Stimulated activated CD8-positive, alpha-beta memory T cell treated with anti-CD3 and anti-CD28 coated beads, Interleukin-4, amount 100 ng/mL, for 48 hours (primary cell): Measurements from ENCODE around the gene ZNF516.

Source experiments
- DNase-seq: peaks from one replicate; pipeline ENCODE4 v3.0.0-alpha.2; 2020

Gene ZNF516

DNA sequence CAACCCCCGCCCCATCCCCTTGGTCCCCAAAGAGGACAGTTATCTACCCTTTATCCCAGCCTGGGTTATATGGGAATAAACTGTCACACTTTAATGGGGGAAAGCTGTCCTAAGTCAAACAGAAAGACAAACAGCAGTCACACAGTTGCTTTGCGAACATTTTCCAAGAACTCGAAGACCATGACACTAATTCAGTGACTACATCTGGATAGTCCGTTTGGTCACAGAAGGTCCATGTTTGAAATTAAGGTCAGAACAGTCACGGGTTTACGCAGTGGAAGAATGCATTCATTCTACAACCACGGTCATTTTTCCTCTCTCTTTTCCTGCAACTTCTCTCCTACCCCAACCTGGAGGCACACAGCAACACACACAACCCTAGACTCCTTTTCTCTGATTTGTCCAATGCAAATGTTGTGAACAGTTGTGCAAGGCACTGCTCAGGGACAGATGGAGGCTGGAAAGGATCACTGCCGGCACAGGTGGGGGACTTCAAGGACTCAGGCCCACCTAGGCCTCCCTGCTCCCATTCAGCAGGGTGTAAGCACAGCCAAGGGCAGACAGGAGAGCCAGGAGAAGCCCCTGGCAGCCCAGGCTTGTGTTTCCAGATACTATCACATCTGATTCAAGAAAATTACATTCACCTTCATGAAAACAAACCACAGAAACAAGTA lies 39.9 kb downstream of the ZNF516 start:
- DNase-seq: peak; percentile 16

DNA sequence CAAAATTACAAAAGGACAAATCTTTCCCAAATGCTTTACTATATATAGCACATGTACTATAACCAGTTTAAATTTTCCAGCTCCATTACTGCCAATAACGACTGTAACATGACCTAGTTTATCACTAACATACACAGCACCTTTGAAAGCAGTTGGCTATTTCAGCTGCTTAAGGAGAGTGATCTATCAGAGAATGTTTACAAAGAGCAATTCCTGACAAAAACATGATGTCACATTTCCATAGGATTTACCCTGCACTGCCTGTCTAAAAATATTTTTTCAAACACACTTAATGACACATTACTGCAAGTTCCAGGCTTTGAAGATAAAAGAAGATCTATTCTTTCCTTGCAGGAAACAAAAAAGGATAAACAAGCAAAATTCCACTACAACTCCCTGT lies 40.6 kb downstream of the ZNF516 start:
- no peak for DNase-seq

DNA sequence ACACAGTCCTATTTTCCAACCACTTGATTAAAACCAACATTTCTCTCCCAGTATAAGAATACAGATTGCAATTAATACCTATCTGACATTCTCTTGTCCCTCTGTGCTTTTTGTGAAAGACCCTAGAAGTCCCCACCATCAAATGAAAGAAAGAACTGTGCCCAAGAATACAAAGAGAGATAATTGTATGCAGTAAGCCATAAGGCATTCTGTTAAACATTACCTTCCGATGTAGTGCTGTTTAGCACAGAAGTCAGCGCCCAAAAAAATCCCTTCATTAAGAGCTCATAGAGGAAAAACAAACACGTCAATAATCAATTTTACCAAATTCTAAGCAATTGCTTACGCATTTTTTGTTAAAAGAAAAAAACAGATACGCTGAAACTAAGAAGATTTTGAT lies 41.1 kb downstream of the ZNF516 start:
- no peak for DNase-seq

DNA sequence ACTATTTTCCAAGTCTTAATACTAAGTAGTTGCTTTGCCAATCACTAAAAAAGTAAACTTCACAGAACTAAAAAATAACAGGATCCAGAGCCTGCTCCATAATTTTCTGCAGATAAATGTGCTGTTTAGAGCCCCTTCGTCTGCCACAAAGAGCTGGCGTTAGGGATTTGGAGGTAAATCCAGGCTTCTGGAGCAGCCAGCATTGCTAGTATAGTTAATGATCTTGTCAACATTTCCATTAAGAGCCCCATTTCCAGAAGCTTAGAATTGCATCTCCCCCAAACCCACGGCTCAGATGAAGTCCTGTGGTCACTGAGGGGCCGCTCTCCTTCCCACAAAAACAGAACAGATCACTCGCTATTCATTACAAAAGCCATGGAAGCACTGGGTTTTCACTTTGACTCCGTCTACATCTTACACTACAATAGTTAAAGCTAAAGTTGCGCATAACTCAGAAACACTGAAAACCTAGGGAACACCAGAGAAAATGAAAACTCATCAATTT lies 41.9 kb downstream of the ZNF516 start:
- DNase-seq: no peak

DNA sequence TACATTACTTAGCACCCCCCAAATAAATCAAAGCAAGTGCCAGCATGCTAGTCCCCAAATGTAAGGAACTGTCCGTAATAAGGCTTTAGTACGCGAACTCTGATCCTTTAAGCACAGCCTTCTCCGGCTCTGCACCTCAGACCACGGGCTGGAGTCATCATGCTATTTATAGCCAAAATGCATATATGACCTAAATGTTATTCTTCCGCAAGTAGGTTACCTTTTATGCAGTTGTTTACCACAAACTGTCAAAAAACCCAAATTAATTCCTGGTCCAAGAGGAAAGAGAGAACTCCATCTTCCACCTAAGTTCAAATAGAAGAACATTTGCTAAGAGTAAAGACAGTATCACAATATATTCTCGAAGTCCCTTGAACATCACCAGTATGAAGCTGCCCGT lies 42.7 kb downstream of the ZNF516 start:
- DNase-seq: peak; percentile 21

DNA sequence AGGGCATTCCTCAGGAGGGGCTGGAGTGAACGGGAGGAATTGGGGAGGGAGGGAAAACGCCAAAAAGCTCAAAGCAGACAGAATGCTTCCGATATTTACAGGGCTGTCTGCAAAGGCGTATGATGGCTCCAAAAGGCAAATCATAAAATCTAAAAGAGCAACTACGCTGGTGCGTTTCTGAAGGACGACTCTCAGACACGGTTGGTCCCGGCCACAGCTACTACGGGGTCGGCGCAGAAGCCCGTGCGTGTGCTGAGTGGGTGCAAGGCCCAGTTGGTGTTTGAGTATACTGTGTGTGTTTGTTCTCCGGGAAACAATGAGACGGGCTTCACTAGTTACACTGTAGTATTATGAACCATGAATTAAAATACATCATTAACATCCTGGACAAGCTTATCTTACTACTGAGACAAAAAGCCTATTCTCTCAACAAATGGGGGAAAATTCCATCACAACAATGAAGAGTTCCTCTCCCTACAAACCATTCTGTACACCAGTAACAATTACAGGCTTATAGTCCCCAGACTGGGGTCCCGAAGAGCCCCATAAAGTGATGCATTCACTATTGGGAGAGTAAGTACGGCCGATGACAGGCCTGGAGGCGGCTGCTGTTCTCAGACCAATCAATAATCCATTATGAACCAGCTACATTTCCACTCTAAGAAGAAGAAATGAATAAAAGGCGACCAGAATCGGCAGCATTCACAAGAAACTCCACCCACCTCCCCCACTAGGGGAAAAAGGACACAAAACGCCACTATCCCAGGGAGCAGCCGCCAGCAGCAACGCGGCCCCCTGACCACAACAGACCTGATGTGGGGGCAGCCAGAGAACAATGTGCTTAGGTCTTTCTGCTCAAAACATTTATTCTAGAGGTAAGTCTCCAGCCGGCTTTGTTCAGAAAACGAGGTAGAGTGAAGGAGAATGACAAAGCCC lies 43.4 kb downstream of the ZNF516 start:
- DNase-seq: peak; percentile 25

DNA sequence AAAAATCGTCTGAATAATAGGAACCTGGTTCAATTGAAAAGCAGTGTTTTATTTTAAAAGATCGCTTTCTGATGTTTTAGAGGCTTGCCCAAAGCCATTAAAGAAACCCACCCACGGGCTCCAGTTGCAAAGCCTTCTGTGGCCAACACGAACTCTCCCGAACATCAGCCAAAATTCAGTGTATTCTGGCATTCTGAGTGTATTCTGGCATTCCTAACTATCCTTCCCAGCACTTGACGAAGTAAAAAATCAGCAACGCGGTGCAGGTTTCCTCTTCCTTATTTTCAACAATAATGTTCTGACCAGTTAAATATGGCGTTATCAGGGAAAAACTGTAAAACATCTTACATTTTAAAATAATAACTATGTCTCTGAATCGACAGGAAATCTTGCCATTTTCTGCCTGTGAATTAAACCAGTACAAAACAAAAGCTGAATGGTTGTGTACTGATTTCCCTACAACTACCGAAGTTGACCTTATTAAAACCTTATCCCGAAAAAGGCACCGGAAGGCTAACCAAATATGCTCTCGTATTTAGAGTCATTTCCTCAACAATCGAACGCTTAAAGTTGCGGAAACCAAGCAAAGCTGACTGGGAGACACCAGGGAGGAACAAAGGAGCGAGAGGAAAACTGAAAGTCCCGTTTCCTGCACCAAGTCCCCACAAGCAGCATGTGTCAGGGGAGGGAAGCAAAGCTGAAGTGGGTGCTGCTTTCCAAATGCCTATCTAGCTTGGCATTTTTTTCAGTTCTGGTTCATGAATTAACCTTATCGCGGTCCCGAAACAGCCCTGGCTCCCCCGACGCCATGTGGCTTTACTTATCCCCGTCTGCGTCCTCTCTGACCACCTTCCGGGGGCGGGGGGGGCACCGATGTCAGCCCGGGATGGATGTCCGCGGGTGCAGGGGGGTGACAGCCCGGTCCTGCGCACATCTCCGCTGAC lies 44.3 kb downstream of the ZNF516 start:
- peak; percentile 48 for DNase-seq

DNA sequence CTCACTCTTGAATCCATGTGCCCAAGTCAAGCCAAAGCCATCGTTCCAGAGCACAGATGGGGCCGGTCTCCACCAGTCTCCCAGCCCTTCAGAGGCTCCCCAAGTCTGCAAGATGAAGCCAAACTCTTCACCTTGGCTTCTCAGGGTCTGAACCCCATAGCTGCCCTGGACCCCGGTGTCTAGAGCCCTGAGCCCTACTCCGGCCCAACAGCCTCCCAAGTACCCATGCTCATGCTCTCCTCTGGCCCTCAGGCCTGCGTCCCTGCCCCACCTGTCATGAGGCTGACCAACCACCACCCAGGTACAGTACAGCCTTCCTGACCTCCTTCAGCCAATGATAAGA lies 46.0 kb downstream of the ZNF516 start:
- peak; percentile 13 for DNase-seq

DNA sequence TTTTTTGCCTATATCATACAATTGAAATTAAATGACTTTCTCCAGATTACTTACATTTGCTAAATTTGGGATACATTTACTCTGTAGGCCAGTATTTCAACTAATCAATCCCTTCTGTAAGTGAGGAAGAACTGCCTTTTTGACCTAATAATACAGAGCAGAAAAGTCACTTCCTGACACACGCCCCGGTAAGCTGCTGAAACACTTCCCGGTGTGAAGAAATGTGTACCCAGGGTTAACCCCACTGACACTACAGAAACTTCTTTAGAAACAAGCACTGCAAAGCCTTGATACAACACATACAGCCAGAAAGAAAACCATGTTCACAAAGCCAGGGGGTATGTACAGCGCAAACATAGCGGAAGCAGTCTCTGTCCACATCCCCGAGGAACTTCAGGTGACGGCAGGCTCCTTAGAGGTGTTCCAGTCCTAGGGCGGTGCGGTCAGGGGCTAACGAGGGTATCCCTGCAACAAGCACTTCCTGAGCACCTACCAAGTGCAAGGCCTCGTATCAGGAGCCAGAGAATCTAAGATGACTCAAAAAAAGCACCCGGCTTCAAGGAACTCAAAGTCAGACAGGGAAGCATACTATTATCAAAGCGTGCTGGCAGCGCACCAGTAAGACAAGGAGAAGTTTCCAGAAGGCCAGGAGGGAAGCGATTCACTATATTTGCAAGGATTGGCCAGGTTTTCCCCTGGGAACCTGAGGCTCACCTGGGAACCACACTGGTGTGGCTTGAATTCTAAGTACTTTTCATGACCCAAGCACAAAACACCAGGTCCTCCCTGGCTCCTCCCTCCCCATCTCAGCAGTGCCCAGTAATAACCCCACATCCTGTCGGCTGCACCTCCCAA lies 46.6 kb downstream of the ZNF516 start:
- DNase-seq: peak; percentile 11

DNA sequence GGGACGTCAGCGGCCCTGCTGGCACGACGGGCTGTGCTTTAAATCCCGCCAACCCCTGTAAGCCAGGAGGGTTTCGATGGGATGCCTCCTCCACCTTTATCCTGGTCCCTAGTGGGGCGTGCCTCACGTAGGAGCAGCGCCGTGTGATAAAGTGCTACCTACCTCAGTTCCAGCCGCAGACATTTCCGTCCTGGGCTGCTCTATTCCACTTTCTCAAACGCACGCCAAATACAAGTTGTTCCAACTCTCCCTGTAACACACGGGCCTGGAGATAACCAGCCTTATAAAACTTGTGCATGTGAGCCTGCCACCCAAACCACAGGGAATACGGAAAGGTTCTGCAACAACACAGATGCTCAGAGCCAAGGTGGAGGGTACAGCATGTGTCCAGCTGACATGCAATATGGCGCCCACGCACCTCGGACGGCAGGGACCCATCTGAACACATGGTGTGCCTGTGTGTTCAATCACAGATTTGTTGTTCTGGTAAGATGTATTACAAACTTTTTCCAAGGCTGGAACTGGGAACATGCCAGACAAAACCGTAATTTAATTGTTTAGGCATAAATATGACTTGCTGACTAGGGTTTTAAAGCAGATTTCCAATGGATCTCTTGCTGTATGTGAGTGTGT lies 47.7 kb downstream of the ZNF516 start:
- peak; percentile 17 for DNase-seq

DNA sequence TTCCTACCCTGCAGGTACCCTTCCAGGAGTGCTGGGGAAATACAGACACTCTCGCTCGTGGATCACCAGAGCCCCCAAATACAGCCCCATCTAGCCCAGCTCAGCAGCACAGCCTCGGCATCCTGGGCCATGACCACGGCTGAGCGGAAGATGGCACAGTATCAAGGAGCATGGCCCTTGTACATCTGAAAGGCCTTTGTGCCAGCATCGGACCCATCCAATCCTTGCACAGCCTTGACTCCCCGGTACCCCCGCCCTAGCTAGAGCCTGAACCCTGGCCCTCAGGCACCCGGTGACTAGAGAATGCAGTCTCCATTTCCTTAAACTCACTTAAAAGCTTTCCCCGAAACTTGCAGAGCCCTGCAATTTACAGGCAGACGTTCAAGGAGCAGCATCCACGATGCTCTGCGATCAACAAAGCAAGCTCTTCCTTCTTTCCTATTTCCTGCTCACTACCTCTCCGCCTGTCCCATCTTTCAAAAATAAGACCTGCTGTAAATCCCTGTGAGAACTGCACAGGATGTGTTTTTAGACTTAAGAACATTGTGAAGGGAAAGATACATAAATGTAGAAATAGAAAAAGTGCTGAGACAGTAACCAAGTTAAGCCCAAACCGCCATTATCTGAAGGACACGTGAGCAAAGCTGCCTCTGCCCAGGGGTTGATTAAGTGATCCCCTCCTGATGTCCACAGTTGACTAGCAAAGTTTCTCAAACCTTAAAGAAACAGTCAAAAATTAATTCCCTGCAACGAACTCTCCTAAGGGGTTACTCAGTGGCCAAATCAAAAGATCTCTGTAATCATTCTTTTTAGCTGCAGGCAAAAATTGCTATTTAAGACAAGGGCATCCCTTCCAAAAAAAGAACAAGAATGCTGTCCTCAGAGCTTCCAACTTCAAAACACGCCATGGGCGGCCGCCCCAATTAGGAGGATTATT lies 48.5 kb downstream of the ZNF516 start:
- peak; percentile 7 for DNase-seq

DNA sequence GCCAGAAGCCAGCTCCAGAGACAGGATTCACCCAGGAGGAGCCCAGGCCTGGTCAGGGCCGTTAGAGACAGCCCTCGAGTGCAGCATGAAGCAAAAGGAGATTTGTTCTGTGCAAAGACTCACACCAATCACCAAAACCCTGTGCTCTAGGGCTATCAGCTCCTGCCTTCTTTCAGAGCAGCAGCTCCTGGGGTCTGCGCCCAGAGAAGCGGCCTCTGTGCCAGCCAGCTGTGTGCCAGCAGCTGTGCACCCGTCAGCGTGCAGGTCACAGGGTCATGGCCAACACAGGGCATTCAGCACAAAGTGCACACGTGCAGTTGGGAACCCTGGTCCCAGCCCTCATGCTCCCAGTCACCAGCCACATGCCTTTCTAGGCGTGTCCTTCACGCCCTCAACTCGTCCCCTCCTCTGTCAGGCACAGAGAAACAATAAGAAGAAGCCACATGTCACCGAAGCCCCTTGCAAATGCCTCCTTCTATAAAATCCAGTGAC lies 49.3 kb downstream of the ZNF516 start:
- no peak for DNase-seq

DNA sequence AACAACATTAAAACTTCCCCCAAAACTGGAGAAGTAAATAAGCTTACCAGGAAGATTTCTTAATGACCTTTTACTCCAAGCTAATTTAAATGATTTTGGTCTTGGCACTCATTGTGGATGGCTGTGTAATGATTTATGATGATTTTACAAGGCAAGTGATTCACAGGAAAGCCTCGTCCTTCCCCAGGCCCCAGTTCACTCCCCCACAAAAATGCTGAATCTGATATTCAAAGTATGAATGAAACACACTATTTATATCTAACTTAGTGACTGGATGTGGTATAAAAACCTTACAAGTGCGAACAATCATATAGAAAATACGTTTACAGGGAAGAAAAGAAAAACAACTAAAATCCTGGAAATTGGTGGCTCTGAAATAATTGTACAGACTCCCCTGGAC lies 49.8 kb downstream of the ZNF516 start:
- DNase-seq: no peak

DNA sequence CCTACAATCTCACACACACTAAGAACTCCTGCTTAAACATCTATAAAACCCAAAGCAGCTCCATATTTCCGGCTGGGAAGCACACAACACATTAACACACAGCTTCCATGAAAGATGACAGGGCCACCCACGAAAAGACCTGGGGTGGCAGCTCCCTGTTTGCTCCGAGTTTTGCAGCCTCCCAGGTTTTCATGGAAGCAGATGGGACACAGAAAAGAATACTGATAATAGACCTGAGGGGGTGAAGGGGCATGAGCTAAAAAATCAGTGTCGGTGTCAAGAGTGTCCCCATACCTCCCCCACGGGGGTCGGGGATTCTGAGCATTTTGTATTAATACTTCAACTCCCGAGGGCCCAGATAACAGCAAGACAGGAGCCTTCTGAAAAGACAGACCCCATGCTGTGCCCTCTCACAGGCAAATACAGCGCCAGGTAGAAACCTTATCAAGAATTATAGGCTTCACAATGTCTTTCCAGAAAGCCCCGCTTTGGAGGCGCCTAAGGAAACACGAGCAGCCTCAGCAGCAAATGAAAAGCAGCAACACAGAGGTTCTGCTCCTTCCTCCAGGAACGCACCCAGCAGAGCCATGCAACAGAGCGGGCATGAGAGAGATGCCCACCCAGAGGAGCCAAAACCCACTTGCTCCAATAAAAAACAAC lies 50.5 kb downstream of the ZNF516 start:
- peak; percentile 12 for DNase-seq

DNA sequence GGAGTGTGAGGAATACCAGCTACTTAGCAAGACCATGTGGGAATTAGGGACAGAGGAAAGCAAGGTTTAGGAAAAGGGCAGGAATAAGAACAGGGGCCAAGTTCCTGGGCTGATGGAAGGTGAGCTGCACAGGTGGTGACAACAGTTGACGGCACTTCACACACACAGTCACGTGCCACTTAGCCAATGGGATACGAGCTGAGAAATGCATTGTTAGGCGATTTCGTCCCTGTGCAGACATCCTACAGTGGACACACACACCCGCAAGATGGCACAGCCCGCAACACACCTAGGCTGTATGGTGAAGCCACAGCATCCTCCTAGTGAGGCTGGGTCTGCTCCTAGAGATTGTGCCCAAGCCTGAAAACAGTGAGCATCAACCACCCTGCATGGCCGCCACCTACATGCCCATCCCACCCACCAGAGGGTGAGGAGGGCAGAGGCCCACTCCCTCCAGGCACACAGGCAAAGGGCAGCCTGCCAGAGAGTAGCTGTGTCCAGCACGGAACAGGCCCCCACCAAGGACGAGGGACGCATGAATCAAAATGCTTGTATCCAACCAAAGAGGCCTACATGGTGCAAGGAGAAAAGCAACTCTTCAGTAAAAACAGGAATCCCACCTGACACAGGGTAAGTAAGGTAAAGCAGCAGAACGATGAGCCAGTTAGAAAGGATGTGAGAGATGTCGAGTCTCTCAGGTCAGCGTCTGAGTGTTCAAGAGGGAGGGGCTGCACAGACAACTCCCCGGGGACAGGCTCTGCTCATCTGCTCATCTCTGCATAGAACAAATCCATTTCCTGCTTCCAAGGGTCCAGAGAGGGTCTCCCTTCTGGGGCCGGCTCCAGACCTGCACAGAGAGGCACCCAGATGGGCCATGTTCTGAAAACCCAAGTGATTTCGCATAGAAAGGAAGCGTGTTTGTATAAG lies 51.3 kb downstream of the ZNF516 start:
- peak; percentile 6 for DNase-seq

DNA sequence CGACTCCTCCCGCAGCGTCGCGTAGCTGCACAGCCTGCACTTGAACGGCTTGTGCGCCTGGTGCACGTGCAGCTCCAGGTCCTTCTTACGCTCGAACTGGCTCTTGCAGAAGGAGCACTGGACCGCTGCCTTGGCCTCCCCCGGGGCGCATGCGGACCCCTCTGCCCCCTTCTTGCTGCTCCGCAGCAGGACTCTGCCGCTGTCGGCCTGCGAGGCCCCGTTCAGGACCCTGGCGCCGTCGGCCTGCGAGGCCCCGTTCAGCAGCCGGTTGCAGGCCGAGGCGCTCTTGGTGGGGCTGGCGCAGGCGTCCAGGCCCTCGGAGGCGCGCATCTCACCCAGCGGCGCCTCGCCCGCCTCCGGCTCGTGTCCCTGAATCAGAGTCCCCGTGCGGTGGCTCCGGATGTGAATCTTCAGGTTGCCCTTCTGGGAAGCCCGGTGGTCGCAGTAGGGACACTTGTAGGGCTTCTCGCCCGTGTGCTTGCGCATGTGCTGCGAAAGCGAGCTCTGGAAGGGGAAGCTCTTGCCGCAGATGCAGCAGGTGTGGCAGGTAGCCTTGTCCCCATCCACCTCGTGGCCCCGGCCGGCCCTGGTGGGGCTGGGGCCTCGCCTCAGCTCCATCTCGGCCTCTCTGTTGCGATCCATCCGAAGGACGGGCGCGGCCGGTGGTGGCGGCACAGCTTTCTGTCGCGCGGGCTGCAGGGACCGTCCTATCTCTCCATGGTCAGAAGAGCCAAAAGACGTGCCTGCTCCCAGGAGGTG lies 52.5 kb downstream of the ZNF516 start:
- no peak for DNase-seq

DNA sequence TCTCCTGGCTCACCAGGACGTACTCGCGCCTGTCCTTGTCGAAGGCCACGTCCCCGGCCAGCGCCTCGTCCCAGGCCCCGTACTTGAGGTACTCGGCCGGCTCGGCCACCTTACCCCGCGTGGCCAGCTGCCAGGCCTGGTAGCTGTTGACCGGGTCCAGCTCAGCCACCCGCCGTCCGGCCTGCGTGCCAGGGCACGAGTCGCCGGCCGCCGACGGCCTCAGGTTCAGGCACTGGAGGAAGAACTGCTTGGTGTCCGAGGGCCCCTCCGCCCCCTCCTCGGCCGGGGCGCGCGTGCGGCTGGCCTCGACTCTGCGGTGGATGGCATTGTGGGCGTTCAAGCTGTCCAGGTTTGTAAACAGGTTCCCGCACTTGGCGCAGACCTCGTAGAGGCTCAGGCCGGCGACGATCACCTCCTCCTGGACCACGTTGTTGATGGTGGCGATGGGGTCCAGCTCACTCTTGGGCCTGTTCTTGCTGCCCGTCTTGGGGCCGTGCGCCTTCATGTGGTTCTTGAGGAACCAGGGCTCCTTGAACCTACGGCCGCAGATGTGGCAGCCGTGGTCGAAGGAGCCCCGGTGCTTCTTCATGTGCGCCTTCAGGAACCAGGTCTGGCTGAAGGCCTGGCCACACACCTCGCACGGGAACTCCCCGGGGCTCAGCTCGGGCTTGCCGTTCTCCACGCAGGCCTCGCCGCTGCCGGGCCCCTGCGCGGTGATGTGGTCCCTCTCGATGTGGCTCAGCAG lies 53.2 kb downstream of the ZNF516 start:
- DNase-seq: no peak
